DOHH2 (cell line): ENCODE measurements around the gene ECHS1.

Experiments used
- CTCF ChIP-seq: fragments of 200-600 bp; sonication (generic); IDR thresholded peaks from one replicate; pipeline ENCODE4 v1.5.1; 2014; ENCODE audit warnings: antibody characterized with exemption, mild to moderate bottlenecking, low read depth, low read length; ENCODE audit not compliant: poor library complexity, severe bottlenecking
- EZH2phosphoT487 ChIP-seq: fragments of 200-600 bp; sonication (generic); IDR thresholded peaks from 2 replicates; pipeline ENCODE4 v1.6.1; 2017; ENCODE audit warnings: borderline replicate concordance, mild to moderate bottlenecking, antibody characterized with exemption, low read length, moderate library complexity, mixed read lengths

- TF ChIP-seq CTCF (no peak), EZH2phosphoT487 (no peak)
Measured at GRCh38 chr10:133350950-133351329, 22.2 kb downstream of the ECHS1 start.
